ENCODE measurements around the gene OR52A1.
"Not testable (repeated sequence)": the region's sequence is repeated elsewhere in the genome, so short reads cannot be mapped to it uniquely, and the experiment has no call there.

- TF ChIP-seq CTCF, EP300 (IDR thresholded peaks at IDR 0.05): not testable (repeated sequence)
Measured at GRCh38 chr11:5160217-5160616, 5.7 kb upstream of the OR52A1 start.
